CD4-positive, alpha-beta T cell treated with Interleukin-4 for 4 hours (primary cell): Measurements from ENCODE around the gene KRTAP2-4.
"Not testable (repeated sequence)": the region's sequence is repeated elsewhere in the genome, so short reads cannot be mapped to it uniquely, and the experiment has no call there.

Experiments used
- DNase-seq: peaks from one replicate; pipeline ENCODE4 v3.0.0-alpha.2; 2020

KRTAP2-4 gene

GRCh38 chr17:41034346-41034935, 31.2 kb downstream of the KRTAP2-4 start, which contains the start of gene KRTAP1-3:
TSS of gene KRTAP1-3 (minus strand) at chr17:41034874. CDS start at chr17:41034821, 53 bp downstream.
- DNase-seq: not testable (repeated sequence)

- no peak for DNase-seq
These were observed 35.9 kb downstream of the KRTAP2-4 start, which contains the start of gene KRTAP1-4 for GRCh38 chr17:41029633-41030245. TSS of gene KRTAP1-4 (minus strand) at chr17:41030195. CDS start at chr17:41030078, 117 bp downstream.

- DNase-seq: no peak
These were observed 38.8 kb downstream of the KRTAP2-4 start, which contains the start of gene KRTAP1-5 for GRCh38 chr17:41026715-41027471. TSS of gene KRTAP1-5 (minus strand) at chr17:41027208. CDS start at chr17:41027155, 53 bp downstream.

- DNase-seq: no peak
These were observed 41.0 kb downstream of the KRTAP2-4 start for GRCh38 chr17:41024697-41025096.

GRCh38 chr17:41020336-41020735, 45.3 kb downstream of the KRTAP2-4 start:
- DNase-seq: no peak

GRCh38 chr17:41019415-41019814, 46.3 kb downstream of the KRTAP2-4 start:
- no peak for DNase-seq

- no peak for DNase-seq
These were observed 47.1 kb downstream of the KRTAP2-4 start for GRCh38 chr17:41018541-41018940.

- no peak for DNase-seq
These were observed 49.0 kb downstream of the KRTAP2-4 start for GRCh38 chr17:41016578-41017215.

- no peak for DNase-seq
These were observed 50.2 kb downstream of the KRTAP2-4 start for GRCh38 chr17:41015454-41015853.
